CD4-positive, alpha-beta T cell (primary cell): Measurements from ENCODE around the gene C1orf115. TPM values are rescaled to one million over a fixed set of nuclear protein-coding genes. Genes with fewer than 3 reads are reported as not detected.

ENCODE experiments used
- ATAC-seq: fragments of 200-7000 bp; cut with Tn5 transposase; one replicate; pipeline ENCODE4 v1.10.0; 2022; ENCODE audit warnings: mild to moderate bottlenecking; ENCODE audit not compliant: poor library complexity
- CTCF ChIA-PET: fragments of 350-600 bp; sonication (Branson Sonifier 250); formaldehyde crosslinking; loops from one replicate; lab custom pipeline; 2021; ENCODE audit warnings: antibody characterized with exemption, inconsistent platforms; lab: Charles Lee
- POLR2A ChIA-PET: fragments of 350-600 bp; sonication (Branson Sonifier 250); formaldehyde crosslinking; loops from one replicate; lab custom pipeline; 2021; ENCODE audit warnings: antibody characterized with exemption, inconsistent platforms; lab: Charles Lee
- DNase-seq, 14 experiments: peaks; one replicate each; pipeline ENCODE4 v3.0.0-alpha.2; 2013 to 2020; ENCODE audit warnings: mixed read lengths in 2 of 14
- H3K27ac ChIP-seq, 2 donors: one replicate each; pipeline versions ENCODE4 v1.5.1 to v1.7.0; 2013; ENCODE audit warnings: low read length in 2 of 2, low read depth in 1 of 2, mild to moderate bottlenecking in 1 of 2
- H3K27me3 ChIP-seq, 2 experiments: 1 replicate in 1 of 2; 2 replicates in 1 of 2; pipeline versions ENCODE4 v1.6.1 to v1.7.0; 2013; ENCODE audit warnings: low read length in 2 of 2, control low read depth in 1 of 2, mild to moderate bottlenecking in 1 of 2, moderate library complexity in 1 of 2; ENCODE audit not compliant: insufficient read depth in 2 of 2, control insufficient read depth in 1 of 2
- H3K36me3 ChIP-seq: one replicate; pipeline ENCODE4 v1.6.1; 2013; ENCODE audit warnings: low read length, control low read depth; ENCODE audit not compliant: insufficient read depth
- H3K4me1 ChIP-seq: one replicate; pipeline ENCODE4 v1.6.1; 2013; ENCODE audit warnings: low read length, control low read depth; ENCODE audit not compliant: insufficient read depth
- H3K4me3 ChIP-seq: one replicate; pipeline ENCODE4 v1.5.1; 2013; ENCODE audit warnings: mild to moderate bottlenecking, low read length, moderate library complexity
- H3K9me3 ChIP-seq, 2 experiments: 1 replicate in 1 of 2; 2 replicates in 1 of 2; pipeline versions ENCODE4 v1.6.1 to v1.7.0; 2013; ENCODE audit warnings: low read length in 2 of 2, mild to moderate bottlenecking in 2 of 2, control low read depth in 1 of 2, moderate library complexity in 1 of 2; ENCODE audit not compliant: control insufficient read depth in 1 of 2, insufficient read depth in 1 of 2
- H3K27ac Mint-ChIP-seq: one replicate; pipeline ENCODE4 v1.8.0; 2020; ENCODE audit warnings: mixed read lengths
- H3K27me3 Mint-ChIP-seq: one replicate; pipeline ENCODE4 v1.8.0; 2021; ENCODE audit warnings: mixed read lengths
- H3K36me3 Mint-ChIP-seq: one replicate; pipeline ENCODE4 v1.8.0; 2021; ENCODE audit warnings: low read depth, mixed read lengths
- H3K4me1 Mint-ChIP-seq: one replicate; pipeline ENCODE4 v1.8.0; 2021; ENCODE audit warnings: low read depth, mixed read lengths
- H3K4me3 Mint-ChIP-seq: one replicate; pipeline ENCODE4 v1.8.0; 2020; ENCODE audit warnings: mild to moderate bottlenecking, mixed read lengths
- H3K9me3 Mint-ChIP-seq: one replicate; pipeline ENCODE4 v1.8.0; 2020; ENCODE audit warnings: mixed read lengths
- CTCF ChIP-seq: fragments of 200-600 bp; IDR thresholded peaks from one replicate; pipeline ENCODE4 v1.8.0; 2022; ENCODE audit warnings: antibody characterized with exemption, mild to moderate bottlenecking
- intact Hi-C, 2 experiments: fragments of 100-400 bp; cut with DNase I in 1 of 2; cut with micrococcal nuclease in 1 of 2; formaldehyde crosslinking; loops; one replicate each; pipeline versions ENCODE4 v1.15.1 to v1.9.0; 2023 to 2025; cut with DNase I, micrococcal nuclease
- total RNA-seq, 174 experiments: library from RNA in 2 of 174; stranded (reverse) in 2 of 174; gene quantifications; one replicate each; pipeline ENCODE4 v1.2.3 and lab custom pipeline; 2021 to 2026

The C1orf115 gene
- total RNA-seq, 2 experiments from 2014 or later = 0.73 to 0.82 TPM

DNA sequence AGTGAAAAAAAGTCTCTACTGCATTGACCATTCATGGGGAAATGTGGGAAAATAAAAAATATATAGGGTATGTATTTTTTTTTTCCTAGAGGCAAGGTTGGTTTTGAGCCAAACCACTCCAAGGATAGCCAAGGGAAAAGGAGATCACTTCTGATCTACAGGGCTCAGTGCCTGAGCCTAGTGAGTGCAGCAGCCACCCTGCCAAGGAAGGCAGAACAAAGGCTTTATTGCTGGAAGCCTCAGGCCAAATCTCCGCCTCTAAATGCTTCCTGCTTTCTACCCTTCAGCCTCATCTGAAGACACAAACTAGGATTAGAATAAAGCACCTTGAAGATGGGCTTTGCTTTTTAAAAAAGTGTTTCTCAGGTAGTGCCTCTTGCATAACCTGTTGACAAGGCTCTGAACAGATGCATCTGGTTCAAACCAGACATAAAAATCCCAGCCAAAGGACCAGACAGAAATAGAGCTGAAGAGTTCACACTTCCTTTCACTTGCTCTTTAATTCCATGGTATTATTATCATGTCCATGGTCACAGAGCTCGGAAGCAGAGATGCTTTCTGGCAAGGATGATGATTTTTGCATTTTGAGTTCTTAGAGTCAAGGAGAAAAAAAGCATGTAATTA lies 10.5 kb downstream of the C1orf115 start:
- Mint-ChIP-seq H3K27me3 (peaks cover 11% of the 10 kb centered on the region), H3K4me3 (no peak overlapping the region), H3K9me3 (no peaks in the 10 kb centered on the region), H3K4me1 (no peaks in the 10 kb centered on the region), H3K27ac (no peak overlapping the region), H3K36me3 (no peaks in the 10 kb centered on the region)
- H3K4me3 ChIP-seq = no peak overlapping the region
- H3K4me1 ChIP-seq = no peaks in the 10 kb centered on the region
- H3K27me3 ChIP-seq = peaks cover 0 to 2% of the 10 kb centered on the region in 2 experiments
- no peak for TF ChIP-seq CTCF
- ATAC-seq = no peak
- no peaks in the 10 kb centered on the region for H3K36me3 ChIP-seq
- no peak overlapping the region for H3K27ac ChIP-seq
- no peak for DNase-seq
- ChIA-PET CTCF (no interaction called here), POLR2A (no interaction called here)
- intact Hi-C loops = no loop called here
- H3K9me3 ChIP-seq = no peaks in the 10 kb centered on the region

DNA sequence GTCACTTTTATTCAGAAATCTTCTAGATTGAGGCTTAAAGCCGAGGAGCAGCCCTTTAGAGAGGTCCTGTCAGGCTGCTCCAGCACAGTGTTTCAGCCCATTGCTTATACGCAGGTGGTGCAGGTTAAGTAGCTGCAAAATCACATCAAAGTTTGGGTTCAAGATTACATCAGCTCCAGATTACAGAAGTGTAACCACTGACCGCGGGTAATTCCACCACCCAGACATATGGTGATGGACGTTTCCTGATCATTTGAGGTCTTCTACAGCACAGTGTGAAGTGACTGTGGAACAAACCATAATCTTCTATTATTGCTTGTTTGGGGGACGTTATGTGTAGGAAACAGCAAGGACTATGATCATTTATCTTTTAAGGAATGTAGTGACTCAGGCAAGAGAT lies 11.8 kb downstream of the C1orf115 start:
- peaks cover 0 to 2% of the 10 kb centered on the region in 2 experiments for H3K27me3 ChIP-seq
- ATAC-seq (no peak), DNase-seq (no peak)
- no peaks in the 10 kb centered on the region for H3K4me1 ChIP-seq
- H3K27ac ChIP-seq = no peak overlapping the region
- Mint-ChIP-seq H3K9me3 (no peaks in the 10 kb centered on the region), H3K27ac (no peak overlapping the region), H3K36me3 (no peaks in the 10 kb centered on the region), H3K4me1 (no peaks in the 10 kb centered on the region), H3K4me3 (no peak overlapping the region), H3K27me3 (peaks cover 11% of the 10 kb centered on the region)
- no peaks in the 10 kb centered on the region for H3K36me3 ChIP-seq
- ChIA-PET CTCF (no interaction called here), POLR2A (no interaction called here)
- intact Hi-C loops = no loop called here
- no peak overlapping the region for H3K4me3 ChIP-seq
- H3K9me3 ChIP-seq = no peaks in the 10 kb centered on the region
- no peak for TF ChIP-seq CTCF

GRCh38 chr1:220702733-220703270 lies 12.6 kb downstream of the C1orf115 start:
- Histone ChIP-seq H3K4me1 (no peaks in the 10 kb centered on the region), H3K4me3 (no peak overlapping the region), H3K9me3 (no peaks in the 10 kb centered on the region), H3K27me3 (peaks cover 0 to 2% of the 10 kb centered on the region in 2 experiments), H3K27ac (no peak overlapping the region), H3K36me3 (no peaks in the 10 kb centered on the region)
- ChIA-PET CTCF (no interaction called here), POLR2A (no interaction called here)
- Mint-ChIP-seq H3K27ac (no peak overlapping the region), H3K4me1 (no peaks in the 10 kb centered on the region), H3K27me3 (peaks cover 11% of the 10 kb centered on the region), H3K36me3 (no peaks in the 10 kb centered on the region), H3K4me3 (no peak overlapping the region), H3K9me3 (no peaks in the 10 kb centered on the region)
- no peak for DNase-seq
- TF ChIP-seq CTCF = no peak
- ATAC-seq = no peak
- intact Hi-C loops = no loop called here
